Forelimb muscle (tissue), 1 donor: ENCODE results near the gene FRMPD2. TPM values are rescaled to one million over a fixed set of nuclear protein-coding genes. Genes with fewer than 3 reads are reported as not detected.
"Not testable (repeated sequence)": the region's sequence is repeated elsewhere in the genome, so short reads cannot be mapped to it uniquely, and the experiment has no call there.

Experiments
- DNase-seq: peaks from one replicate; pipeline ENCODE4 v3.0.0-alpha.2; 2013; ENCODE audit warnings: low read depth
- polyA plus RNA-seq: library from polyadenylated mRNA; unstranded; fragments of 120-200 nt; gene quantifications from one replicate; pipeline ENCODE4 v1.2.1, GENCODE V29; 2013; ENCODE audit not compliant: insufficient read length

Gene FRMPD2
- polyA plus RNA-seq, 1 donor = 0.16 TPM

GRCh38 chr10:48289501-48290238 is 15.2 kb upstream of the FRMPD2 start:
- DNase-seq = no peak

- no peak for DNase-seq
Measured at GRCh38 chr10:48288661-48289060, 14.2 kb upstream of the FRMPD2 start.

- DNase-seq = no peak
Measured at GRCh38 chr10:48287417-48288391, 13.2 kb upstream of the FRMPD2 start.

DNA sequence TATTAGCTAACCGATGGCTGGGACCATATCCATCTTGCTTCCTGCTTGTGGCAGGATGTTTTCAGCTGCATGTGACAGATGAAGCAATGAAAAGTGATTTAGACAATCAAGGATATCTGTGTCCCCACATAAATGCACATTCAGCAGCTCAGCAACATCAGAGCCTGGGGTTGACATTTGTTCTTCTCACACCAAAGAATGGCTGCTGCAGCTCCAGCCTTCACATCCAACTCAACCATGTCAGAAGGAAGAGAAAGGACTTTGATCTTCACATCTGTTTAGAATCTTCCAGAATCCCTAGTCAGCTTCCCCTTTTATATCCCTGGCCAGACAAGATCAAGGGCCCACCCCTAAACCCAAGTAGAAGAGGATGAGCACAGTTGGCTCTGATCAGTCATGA is 11.9 kb upstream of the FRMPD2 start:
- DNase-seq = no peak

DNA sequence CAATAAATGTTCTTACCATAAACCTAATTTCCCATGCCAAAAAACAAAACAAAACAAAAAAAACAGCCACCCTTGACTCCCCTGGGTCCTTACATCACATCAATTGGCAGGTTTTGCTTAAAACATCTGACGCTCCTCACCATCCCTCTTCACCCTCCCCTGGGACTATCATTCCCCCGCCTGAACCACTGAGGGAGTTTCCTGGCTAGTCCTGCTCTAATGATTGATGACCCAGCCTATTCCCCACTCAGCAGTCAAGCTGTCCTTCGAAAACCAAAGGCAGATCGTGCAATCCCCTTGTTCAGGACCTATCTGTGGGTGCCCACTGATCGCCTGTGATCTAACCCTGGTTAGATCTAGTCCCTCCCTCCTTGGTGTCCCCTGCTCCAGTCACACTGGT is 11.2 kb upstream of the FRMPD2 start:
- no peak for DNase-seq

DNA sequence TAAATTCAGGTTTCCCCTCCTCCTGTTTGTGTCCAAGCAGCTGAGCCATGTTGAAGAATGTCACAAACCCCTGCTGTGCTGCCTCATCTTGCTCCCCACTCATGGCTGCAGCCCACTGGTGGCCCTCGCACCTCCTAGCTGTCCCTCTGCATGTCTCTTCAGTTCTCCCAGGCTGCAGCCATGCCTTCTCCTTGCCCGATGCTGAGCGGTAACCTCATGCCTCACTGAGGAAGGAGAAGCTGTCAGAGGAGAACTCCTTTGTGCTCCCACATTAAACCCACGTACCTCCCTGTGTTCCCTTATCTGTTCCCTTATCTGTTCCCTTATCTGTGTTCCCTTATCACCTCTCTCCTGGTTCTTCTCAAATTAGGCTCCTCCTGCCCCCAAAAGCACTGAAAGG is 10.3 kb upstream of the FRMPD2 start:
- no peak for DNase-seq

DNA sequence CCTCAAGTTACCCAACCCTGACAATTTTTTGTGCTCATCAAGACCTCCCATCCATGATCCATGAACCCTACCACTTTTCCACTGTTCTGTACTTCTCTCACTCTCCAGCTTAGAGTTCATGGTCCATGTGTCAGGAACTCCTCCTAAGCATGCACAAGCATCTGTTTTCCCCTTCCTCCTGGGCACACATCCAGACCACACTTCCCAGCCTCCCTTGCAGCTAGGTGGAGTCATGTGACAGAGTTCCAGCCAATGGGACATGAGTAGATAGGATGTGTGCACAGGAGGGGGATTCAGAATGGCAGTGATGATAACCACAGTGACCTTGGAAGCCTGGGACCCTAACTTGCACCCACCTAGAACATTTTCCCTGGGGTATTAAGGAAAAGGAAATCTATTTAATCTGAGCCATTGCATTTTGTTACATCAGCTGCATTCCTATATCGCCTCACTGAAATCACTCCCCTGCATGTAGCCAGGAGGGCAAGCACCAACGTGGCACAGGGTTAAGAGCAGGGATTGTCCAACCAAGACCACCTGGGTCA is 9.6 kb upstream of the FRMPD2 start:
- no peak for DNase-seq

- no peak for DNase-seq
Measured at GRCh38 chr10:48282829-48283228, 8.3 kb upstream of the FRMPD2 start.

DNA sequence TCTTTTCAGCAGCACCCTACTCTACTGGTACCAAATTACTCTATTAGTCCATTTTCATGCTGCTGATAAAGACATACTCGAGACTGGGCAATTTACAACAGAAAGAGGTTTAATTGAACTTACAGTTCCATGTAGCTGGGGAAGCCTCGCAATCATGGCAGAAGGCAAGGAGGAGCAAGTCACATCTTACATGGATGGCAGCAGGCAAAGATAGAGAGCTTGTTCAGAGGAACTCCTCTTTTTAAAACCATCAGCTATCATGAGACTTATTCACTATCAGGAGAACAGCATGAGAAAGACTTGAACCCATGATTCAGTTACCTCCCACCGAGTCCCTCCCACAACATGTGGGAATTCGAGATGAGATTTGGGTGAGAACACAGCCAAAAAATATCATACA is 7.2 kb upstream of the FRMPD2 start:
- not testable (repeated sequence) for DNase-seq

DNA sequence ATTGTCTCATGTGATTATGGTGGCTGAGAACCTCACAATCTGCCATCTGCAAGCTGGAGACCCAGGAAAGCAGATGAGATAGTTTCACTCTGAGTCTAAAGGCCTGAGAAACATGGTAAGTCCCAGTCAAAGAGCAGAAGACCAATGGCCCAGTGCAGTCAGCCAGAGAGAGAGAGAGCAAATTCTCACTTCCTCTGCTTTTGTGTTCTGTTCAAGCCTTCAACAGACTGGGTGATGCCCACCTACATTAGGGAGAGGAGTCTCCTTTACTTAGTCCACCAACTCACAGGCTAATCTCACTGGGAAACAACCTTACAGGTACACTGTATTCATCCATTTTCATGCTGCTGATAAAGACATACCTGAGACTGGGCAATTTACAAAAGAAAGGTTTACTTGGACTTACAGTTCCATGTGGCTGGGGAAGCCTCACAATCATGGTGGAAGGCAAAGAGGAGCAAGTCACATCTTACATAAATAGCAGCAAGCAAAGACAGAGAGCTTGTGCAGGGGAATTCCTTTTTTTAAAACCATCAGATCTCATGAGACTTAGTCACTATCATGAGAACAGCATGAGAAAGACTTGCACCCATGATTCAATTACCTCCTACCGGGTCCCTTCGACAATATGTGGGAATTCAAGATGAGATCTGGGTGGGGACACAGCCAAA is 4.7 kb upstream of the FRMPD2 start:
- DNase-seq = no peak

DNA sequence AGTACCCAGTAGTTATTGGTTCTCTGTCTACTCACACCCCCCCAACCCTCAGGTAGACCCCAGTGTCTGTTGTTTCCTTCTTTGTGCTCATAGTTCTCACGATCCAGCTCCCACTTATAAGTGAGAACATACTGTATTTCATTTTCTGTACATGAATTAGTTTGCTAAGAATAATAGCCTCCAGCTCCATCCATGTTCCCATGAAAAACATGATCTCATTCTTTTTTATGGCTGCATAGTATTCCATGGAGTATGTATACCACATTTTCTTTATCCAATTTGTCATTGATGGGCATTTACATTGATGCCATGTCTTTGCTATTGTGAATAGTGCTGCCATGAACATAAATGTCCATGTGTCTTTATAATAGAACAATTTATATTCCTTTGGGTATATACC is 2.6 kb upstream of the FRMPD2 start:
- DNase-seq = no peak

GRCh38 chr10:48273741-48274140 is 755 bp downstream of the FRMPD2 start:
- DNase-seq = no peak

- DNase-seq = no peak
Measured at GRCh38 chr10:48272682-48273081, 1.8 kb downstream of the FRMPD2 start.

- no peak for DNase-seq
Measured at GRCh38 chr10:48271047-48271730, 3.3 kb downstream of the FRMPD2 start.

DNA sequence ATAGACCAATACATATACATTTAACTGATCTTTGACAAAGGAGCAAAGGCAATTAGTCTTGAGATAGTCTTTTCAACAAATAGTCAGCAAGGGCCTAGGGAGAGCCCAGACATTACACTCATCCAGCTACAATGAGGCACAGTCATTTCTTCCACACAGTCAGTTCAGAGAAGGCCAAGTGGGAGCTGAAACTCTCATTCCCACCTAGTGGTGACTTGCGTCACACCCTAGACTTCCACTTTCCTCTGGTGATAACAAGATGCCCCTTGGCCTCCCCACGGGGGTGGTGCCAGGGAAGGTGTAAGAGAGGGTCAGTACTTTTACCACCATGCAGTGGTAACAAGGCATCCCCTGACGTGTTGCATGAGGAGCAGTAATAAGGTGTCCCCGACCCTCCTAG is 8.0 kb downstream of the FRMPD2 start:
- no peak for DNase-seq

DNA sequence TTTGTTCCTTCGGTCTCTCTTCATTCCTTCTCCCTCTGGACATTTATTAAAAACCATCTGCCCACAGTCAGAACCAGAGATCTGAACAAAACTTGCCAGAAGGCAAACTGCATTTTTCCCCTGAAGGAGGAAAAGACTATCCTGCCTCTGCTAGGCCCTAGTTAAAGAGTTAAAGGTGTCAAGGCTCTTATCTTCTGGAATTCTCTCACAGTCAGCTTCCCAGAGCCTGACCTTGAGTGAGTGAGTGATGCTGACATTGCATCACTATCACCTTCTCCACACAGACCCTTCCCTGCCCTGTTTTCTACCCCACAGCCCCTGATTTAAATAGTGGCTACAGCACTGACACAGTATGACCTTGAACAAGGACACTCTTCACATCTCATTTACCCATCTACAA is 16.4 kb downstream of the FRMPD2 start:
- no peak for DNase-seq

DNA sequence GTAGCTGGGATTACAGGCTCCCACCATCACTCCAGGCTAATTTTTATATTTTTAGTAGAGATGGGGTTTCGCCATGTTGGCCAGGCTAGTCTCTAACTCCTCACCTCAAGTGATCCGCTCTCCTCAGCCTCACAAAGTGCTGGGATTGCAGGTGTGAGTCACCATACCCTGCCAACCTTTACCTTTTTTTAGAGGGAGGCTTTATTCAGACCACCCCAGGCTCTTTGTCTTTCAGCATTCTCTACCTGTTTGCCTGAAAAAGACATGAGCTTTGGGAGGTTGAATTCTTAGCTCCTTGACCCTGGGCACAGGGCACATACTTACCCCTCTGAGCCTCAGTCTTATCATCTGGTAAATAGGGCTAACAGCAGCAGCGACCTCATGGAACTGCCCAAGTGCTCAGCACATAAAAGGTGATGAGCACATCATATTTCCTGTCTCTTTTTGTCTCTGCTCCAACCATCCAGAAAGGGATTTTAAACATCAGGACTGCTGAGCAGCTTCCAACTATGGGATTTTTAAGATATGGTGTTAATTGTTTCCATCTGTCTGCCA is 17.0 kb downstream of the FRMPD2 start:
- no peak for DNase-seq

GRCh38 chr10:48255722-48256121 is 18.8 kb downstream of the FRMPD2 start:
- no peak for DNase-seq

- no peak for DNase-seq
Measured at GRCh38 chr10:48254750-48255512, 19.6 kb downstream of the FRMPD2 start.

DNA sequence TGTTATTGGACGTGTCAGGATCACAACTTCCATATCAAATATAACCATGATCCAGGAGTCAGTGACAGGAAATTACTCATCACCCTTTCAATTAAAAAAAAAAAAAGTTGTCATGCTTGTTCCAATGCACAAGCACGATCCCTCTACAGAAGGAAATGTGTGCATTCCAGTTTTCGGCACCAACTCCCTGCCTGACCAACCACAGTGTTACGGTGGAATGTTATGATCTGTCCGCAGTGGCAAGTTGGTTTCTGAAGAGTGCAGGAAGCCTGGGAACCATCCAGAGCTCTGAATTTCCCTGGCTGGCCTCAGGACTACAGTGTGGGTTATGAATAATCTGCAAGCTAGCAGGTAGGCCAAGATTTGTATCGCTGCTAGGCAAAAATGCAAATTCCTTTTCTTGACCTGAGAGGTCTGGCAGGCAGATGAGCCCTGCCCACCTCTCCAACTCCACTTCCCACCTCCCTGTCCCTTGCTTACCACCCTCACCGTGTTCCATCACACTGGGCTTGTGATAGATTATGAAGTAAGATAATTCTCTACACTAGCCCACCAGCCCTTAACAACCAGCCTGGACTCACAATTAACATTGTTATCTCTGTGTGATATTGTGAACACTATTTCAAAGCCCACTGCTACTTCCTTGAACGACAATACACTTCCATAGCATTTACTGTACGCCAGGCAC is 20.4 kb downstream of the FRMPD2 start:
- DNase-seq = no peak
